SK-N-SH treated with all-trans-retinoic acid at 6 μM for 48 hours (cell line): ENCODE data around the gene MICB.
"Not testable (repeated sequence)": the region's sequence is repeated elsewhere in the genome, so short reads cannot be mapped to it uniquely, and the experiment has no call there.

Experiments used
- ATAC-seq: fragments of 200-7000 bp; cut with Tn5 transposase; 3 replicates; pipeline ENCODE4 v1.9.1; 2020; ENCODE audit warnings: mild to moderate bottlenecking, moderate library complexity
- ARNTL ChIP-seq: fragments of 450-650 bp; formaldehyde crosslinking; IDR thresholded peaks from 2 replicates; pipeline ENCODE4 v1.5.0; 2020; ENCODE audit warnings: low read depth, mild to moderate bottlenecking, moderate library complexity, borderline replicate concordance
- BACH2 ChIP-seq: fragments of 250-450 bp; sonication (Bioruptor Pico); IDR thresholded peaks from 2 replicates; pipeline ENCODE4 v1.9.0; 2021; ENCODE audit warnings: mild to moderate bottlenecking, borderline replicate concordance
- CREB5 ChIP-seq: fragments of 250-450 bp; sonication (Bioruptor Pico); IDR thresholded peaks from 2 replicates; pipeline ENCODE4 v1.5.1; 2020; ENCODE audit warnings: low read depth, mild to moderate bottlenecking, moderate library complexity
- CSDC2 ChIP-seq: fragments of 250-450 bp; sonication (Bioruptor Pico); IDR thresholded peaks from 2 replicates; pipeline ENCODE4 v1.5.0; 2020; ENCODE audit warnings: mild to moderate bottlenecking, moderate library complexity
- CSRNP3 ChIP-seq: fragments of 250-450 bp; sonication (Bioruptor Pico); IDR thresholded peaks from 2 replicates; pipeline ENCODE4 v1.5.1; 2021; ENCODE audit warnings: mild to moderate bottlenecking, moderate library complexity
- ESRRG ChIP-seq: fragments of 250-450 bp; sonication (Bioruptor Pico); IDR thresholded peaks from 2 replicates; pipeline ENCODE4 v1.6.1; 2021; ENCODE audit warnings: mild to moderate bottlenecking
- GLIS3 ChIP-seq: fragments of 250-450 bp; sonication (Bioruptor Pico); IDR thresholded peaks from 2 replicates; pipeline ENCODE4 v1.5.0; 2020; ENCODE audit warnings: mild to moderate bottlenecking, moderate library complexity
- ISL1 ChIP-seq: fragments of 250-450 bp; sonication (Bioruptor Pico); IDR thresholded peaks from 2 replicates; pipeline ENCODE4 v2.1.2; 2022; ENCODE audit warnings: mild to moderate bottlenecking, moderate library complexity
- OSR1 ChIP-seq: fragments of 250-450 bp; sonication (Bioruptor Pico); IDR thresholded peaks from 2 replicates; pipeline ENCODE4 v1.8.0; 2022; ENCODE audit warnings: moderate library complexity, mild to moderate bottlenecking, inconsistent platforms
- PATZ1 ChIP-seq: fragments of 250-450 bp; sonication (Bioruptor Pico); IDR thresholded peaks from 2 replicates; pipeline ENCODE4 v1.8.0; 2020; ENCODE audit warnings: mild to moderate bottlenecking, moderate library complexity, borderline replicate concordance
- PPARA ChIP-seq: fragments of 250-450 bp; sonication (Bioruptor Pico); IDR thresholded peaks from 2 replicates; pipeline ENCODE4 v1.5.0; 2020; ENCODE audit warnings: mild to moderate bottlenecking, borderline replicate concordance
- RARB ChIP-seq: fragments of 250-450 bp; sonication (Bioruptor Pico); IDR thresholded peaks from 2 replicates; pipeline ENCODE4 v1.8.0; 2021; ENCODE audit warnings: mild to moderate bottlenecking, moderate library complexity
- SNAI2 ChIP-seq: fragments of 250-450 bp; sonication (Bioruptor Pico); IDR thresholded peaks from 2 replicates; pipeline ENCODE4 v1.5.0; 2020; ENCODE audit warnings: mild to moderate bottlenecking, moderate library complexity
- TCF4 ChIP-seq: fragments of 250-450 bp; sonication (Bioruptor Pico); IDR thresholded peaks from 2 replicates; pipeline ENCODE4 v1.8.0; 2021; ENCODE audit warnings: mild to moderate bottlenecking, moderate library complexity, borderline replicate concordance
- TOX ChIP-seq: fragments of 250-450 bp; sonication (Bioruptor Pico); IDR thresholded peaks from 2 replicates; pipeline ENCODE4 v1.8.0; 2021; ENCODE audit warnings: mild to moderate bottlenecking, moderate library complexity, borderline replicate concordance
- TSHZ2 ChIP-seq: fragments of 250-450 bp; sonication (Bioruptor Pico); IDR thresholded peaks from 2 replicates; pipeline ENCODE4 v1.5.0; 2020; ENCODE audit warnings: mild to moderate bottlenecking, moderate library complexity
- ZC3H10 ChIP-seq: fragments of 250-450 bp; sonication (Bioruptor Pico); IDR thresholded peaks from 2 replicates; pipeline ENCODE4 v1.5.1; 2021; ENCODE audit warnings: mild to moderate bottlenecking, moderate library complexity
- ZFP3 ChIP-seq: fragments of 250-450 bp; sonication (Bioruptor Pico); IDR thresholded peaks from 2 replicates; pipeline ENCODE4 v1.5.0; 2020; ENCODE audit warnings: mild to moderate bottlenecking, moderate library complexity
- ZFP30 ChIP-seq: fragments of 450-650 bp; formaldehyde crosslinking; IDR thresholded peaks from 2 replicates; pipeline ENCODE4 v1.5.0; 2022; ENCODE audit warnings: mild to moderate bottlenecking, moderate library complexity
- ZNF565 ChIP-seq: fragments of 450-650 bp; formaldehyde crosslinking; conservative IDR thresholded peaks from 2 replicates; pipeline ENCODE4 v1.5.0; 2020; ENCODE audit warnings: low read depth, mild to moderate bottlenecking, moderate library complexity
- ZNF70 ChIP-seq: fragments of 450-650 bp; formaldehyde crosslinking; IDR thresholded peaks from 2 replicates; pipeline ENCODE4 v1.5.0; 2020; ENCODE audit warnings: mild to moderate bottlenecking, moderate library complexity
- TF ChIP-seq, protein P1 (sequence below): fragments of 250-450 bp; sonication (Bioruptor Pico); IDR thresholded peaks from 2 replicates; pipeline ENCODE4 v1.8.0; 2021; ENCODE audit warnings: low read depth, mild to moderate bottlenecking, moderate library complexity, borderline replicate concordance

MICB gene

DNA sequence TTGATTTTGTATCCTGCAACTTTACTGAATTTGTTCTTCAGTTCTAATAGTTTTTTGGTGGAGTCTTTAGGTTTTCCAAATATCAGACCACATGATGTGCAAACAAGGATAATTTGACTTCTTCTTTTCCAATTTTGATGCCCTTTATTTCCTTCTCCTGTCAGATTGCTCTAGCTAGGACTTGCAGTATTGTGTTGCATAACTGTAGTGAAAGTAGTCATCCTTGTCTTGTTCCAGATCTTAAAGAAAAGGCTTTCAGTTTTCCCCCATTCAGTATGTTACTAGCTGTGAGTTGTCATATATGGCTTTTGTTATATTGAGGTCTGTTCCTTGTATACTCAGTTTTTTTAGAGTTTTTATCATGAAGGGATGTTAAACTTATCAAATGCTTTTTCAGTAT lies 4.6 kb downstream of the MICB start:
- no peak for ATAC-seq
- no peak for TF ChIP-seq TOX (CRISPR knock-in tag)
- TF ChIP-seq CREB5 (CRISPR knock-in tag), result no peak
- TF ChIP-seq SNAI2 (CRISPR knock-in tag), result no peak
- TF ChIP-seq ZC3H10 (CRISPR knock-in tag), result no peak
- TF ChIP-seq OSR1 (CRISPR knock-in tag), result no peak
- no peak for TF ChIP-seq ISL1 (CRISPR knock-in tag)
- no peak for TF ChIP-seq CSDC2 (CRISPR knock-in tag)
- TF ChIP-seq PATZ1 (CRISPR knock-in tag), result no peak
- TF ChIP-seq TCF4 (CRISPR knock-in tag), result no peak
- TF ChIP-seq PPARA (CRISPR knock-in tag), result no peak
- TF ChIP-seq ZNF70 (CRISPR knock-in tag), result no peak
- TF ChIP-seq ZFP30 (CRISPR knock-in tag), result no peak
- TF ChIP-seq, all 23 proteins: peak for 0

DNA sequence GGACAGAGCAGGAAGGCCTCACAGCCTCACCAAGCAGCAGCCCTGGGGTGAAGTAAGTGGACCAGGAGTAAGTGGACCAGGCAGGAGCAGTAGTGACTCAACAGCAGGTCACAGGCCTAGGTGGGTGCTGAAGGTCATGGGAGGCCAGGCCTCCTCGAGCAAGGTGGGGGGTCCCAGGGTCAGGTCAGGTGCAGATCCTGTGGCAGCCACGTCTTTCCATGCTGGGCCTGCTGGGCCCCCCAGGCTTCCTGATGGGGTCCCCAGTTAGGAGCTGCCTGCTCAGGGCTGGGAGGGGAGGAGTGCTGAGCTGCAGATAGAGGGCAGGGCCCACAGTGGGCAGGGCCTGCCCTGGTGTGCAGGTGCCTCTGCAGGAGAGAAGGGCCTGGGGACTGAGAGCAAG lies 11.1 kb downstream of the MICB start:
- not testable (repeated sequence) for ATAC-seq

DNA sequence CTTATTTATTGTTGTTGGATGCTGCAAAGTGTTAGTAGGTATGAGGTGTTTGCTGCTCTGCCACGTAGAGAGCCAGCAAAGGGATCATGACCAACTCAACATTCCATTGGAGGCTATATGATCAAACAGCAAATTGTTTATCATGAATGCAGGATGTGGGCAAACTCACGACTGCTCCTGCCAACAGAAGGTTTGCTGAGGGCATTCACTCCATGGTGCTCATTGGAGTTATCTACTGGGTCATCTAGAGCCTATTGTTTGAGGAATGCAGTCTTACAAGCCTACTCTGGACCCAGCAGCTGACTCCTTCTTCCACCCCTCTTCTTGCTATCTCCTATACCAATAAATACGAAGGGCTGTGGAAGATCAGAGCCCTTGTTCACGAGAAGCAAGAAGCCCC lies 12.1 kb downstream of the MICB start:
- TF ChIP-seq TSHZ2 (CRISPR knock-in tag) (no peak), ARNTL (CRISPR knock-in tag) (no peak), TOX (CRISPR knock-in tag) (no peak), ZNF70 (CRISPR knock-in tag) (no peak), ZFP30 (CRISPR knock-in tag) (no peak), ZC3H10 (CRISPR knock-in tag) (no peak), BACH2 (CRISPR knock-in tag) (no peak), SNAI2 (CRISPR knock-in tag) (no peak), ZFP3 (CRISPR knock-in tag) (no peak), ESRRG (CRISPR knock-in tag) (no peak), ZNF565 (no peak)
- ATAC-seq, result no peak

GRCh38 chr6:31513456-31514165 lies 15.7 kb downstream of the MICB start:
- peak; percentile 32; the same call in 2 of the 3 replicates for ATAC-seq
- TF ChIP-seq ESRRG (CRISPR knock-in tag), result no peak
- TF ChIP-seq CSDC2 (CRISPR knock-in tag), result no peak
- no peak for TF ChIP-seq CSRNP3
- TF ChIP-seq ARNTL (CRISPR knock-in tag), result no peak
- TF ChIP-seq, protein P1, sequence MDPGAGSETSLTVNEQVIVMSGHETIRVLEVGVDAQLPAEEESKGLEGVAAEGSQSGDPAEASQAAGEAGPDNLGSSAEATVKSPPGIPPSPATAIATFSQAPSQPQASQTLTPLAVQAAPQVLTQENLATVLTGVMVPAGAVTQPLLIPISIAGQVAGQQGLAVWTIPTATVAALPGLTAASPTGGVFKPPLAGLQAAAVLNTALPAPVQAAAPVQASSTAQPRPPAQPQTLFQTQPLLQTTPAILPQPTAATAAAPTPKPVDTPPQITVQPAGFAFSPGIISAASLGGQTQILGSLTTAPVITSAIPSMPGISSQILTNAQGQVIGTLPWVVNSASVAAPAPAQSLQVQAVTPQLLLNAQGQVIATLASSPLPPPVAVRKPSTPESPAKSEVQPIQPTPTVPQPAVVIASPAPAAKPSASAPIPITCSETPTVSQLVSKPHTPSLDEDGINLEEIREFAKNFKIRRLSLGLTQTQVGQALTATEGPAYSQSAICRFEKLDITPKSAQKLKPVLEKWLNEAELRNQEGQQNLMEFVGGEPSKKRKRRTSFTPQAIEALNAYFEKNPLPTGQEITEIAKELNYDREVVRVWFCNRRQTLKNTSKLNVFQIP (CRISPR knock-in tag), result no peak
- TF ChIP-seq ZNF70 (CRISPR knock-in tag), result no peak
- no peak for TF ChIP-seq ZNF565
- TF ChIP-seq TSHZ2 (CRISPR knock-in tag), result no peak
- TF ChIP-seq SNAI2 (CRISPR knock-in tag), result no peak
- TF ChIP-seq GLIS3 (CRISPR knock-in tag), result no peak
- no peak for TF ChIP-seq ZC3H10 (CRISPR knock-in tag)
- no peak for TF ChIP-seq ZFP30 (CRISPR knock-in tag)
- TF ChIP-seq TOX (CRISPR knock-in tag), result no peak
- TF ChIP-seq RARB (CRISPR knock-in tag), result no peak
